PC-3 (cell line): Measurements from ENCODE around the gene KRT33B. TPM values are rescaled to one million over a fixed set of nuclear protein-coding genes. Genes with fewer than 3 reads are reported as not detected.

Experiments
- ATAC-seq: fragments of 200-7000 bp; cut with Tn5 transposase; 2 replicates; pipeline ENCODE4 v1.9.1; 2020; ENCODE audit warnings: mild to moderate bottlenecking, moderate library complexity
- BruUV-seq: library from RNA; stranded (reverse); fragments of 400-500 nt; replicated peaks from 2 replicates; lab custom pipeline; 2021; lab: Mats Ljungman, UMichigan
- CTCF ChIA-PET: fragments of 300-600 bp; sonication (Branson Sonifier 250); formaldehyde crosslinking; loops from one replicate; lab custom pipeline; 2022; ENCODE audit warnings: antibody characterized with exemption; lab: Charles Lee
- POLR2A ChIA-PET: fragments of 300-600 bp; sonication (Branson Sonifier 250); formaldehyde crosslinking; loops from one replicate; lab custom pipeline; 2022; ENCODE audit warnings: antibody characterized with exemption; ENCODE audit not compliant: unreplicated experiment; lab: Charles Lee
- DNase-seq: peaks from one replicate; pipeline ENCODE4 v3.0.0-alpha.2; 2015
- H2AFZ ChIP-seq: fragments of 300-600 bp; sonication (generic); 2 replicates; pipeline ENCODE4 v1.6.0; 2016; ENCODE audit warnings: antibody characterized with exemption, low read length
- H3F3A ChIP-seq: fragments of 300-600 bp; sonication (generic); one replicate; pipeline ENCODE4 v1.6.0; 2017; ENCODE audit warnings: antibody characterized with exemption, low read length, control low read depth, mild to moderate bottlenecking; ENCODE audit not compliant: unreplicated experiment
- H3K27ac ChIP-seq: fragments of 300-600 bp; sonication (generic); 2 replicates; pipeline ENCODE4 v1.5.1; 2016; ENCODE audit warnings: mild to moderate bottlenecking, low read length
- H3K27me3 ChIP-seq: fragments of 300-600 bp; sonication (generic); 2 replicates; pipeline ENCODE4 v1.6.1; 2016; ENCODE audit warnings: low read length, mixed read lengths
- H3K36me3 ChIP-seq: fragments of 300-600 bp; sonication (generic); 2 replicates; pipeline ENCODE4 v1.6.1; 2016; ENCODE audit warnings: low read depth, mixed run types, low read length, mixed read lengths
- H3K4me1 ChIP-seq: fragments of 300-600 bp; sonication (generic); 2 replicates; pipeline ENCODE4 v1.5.1; 2016; ENCODE audit warnings: low read length; ENCODE audit not compliant: insufficient read depth
- H3K4me2 ChIP-seq: fragments of 300-600 bp; sonication (generic); 2 replicates; pipeline ENCODE4 v1.6.0; 2016; ENCODE audit warnings: low read length
- H3K4me3 ChIP-seq: fragments of 300-600 bp; sonication (generic); 2 replicates; pipeline ENCODE4 v1.5.1; 2016; ENCODE audit warnings: mild to moderate bottlenecking, low read length, mixed read lengths
- H3K79me2 ChIP-seq: fragments of 300-600 bp; sonication (generic); 2 replicates; pipeline ENCODE4 v1.6.1; 2017; ENCODE audit warnings: low read length, mixed read lengths
- H3K9ac ChIP-seq: fragments of 300-600 bp; sonication (generic); 2 replicates; pipeline ENCODE4 v1.6.0; 2016; ENCODE audit warnings: mild to moderate bottlenecking, low read length
- H3K9me2 ChIP-seq: fragments of 300-600 bp; sonication (generic); replicated peaks from 2 replicates; pipeline ENCODE4 v1.6.1; 2016; ENCODE audit warnings: mixed run types, low read length, mixed read lengths
- H3K9me3 ChIP-seq: fragments of 300-600 bp; sonication (generic); 2 replicates; pipeline ENCODE4 v1.6.1; 2016; ENCODE audit warnings: low read length, mixed read lengths
- H4K20me1 ChIP-seq: fragments of 300-600 bp; sonication (generic); 2 replicates; pipeline ENCODE4 v1.6.1; 2016; ENCODE audit warnings: low read length, mixed read lengths
- CTCF ChIP-seq: fragments of 300-600 bp; sonication (generic); conservative IDR thresholded peaks from 2 replicates; pipeline ENCODE4 v1.5.1; 2017; ENCODE audit warnings: antibody characterized with exemption, low read depth, mild to moderate bottlenecking, low read length
- EZH2 ChIP-seq: fragments of 300-600 bp; sonication (generic); IDR thresholded peaks from one replicate; pipeline ENCODE4 v1.6.1; 2017; ENCODE audit warnings: antibody characterized with exemption, mild to moderate bottlenecking, low read length; ENCODE audit not compliant: unreplicated experiment
- EZH2phosphoT487 ChIP-seq: fragments of 300-600 bp; sonication (generic); IDR thresholded peaks from 2 replicates; pipeline ENCODE4 v1.6.1; 2018; ENCODE audit warnings: mild to moderate bottlenecking, antibody characterized with exemption, low read length, borderline replicate concordance
- intact Hi-C: fragments of 100-400 bp; cut with micrococcal nuclease; formaldehyde crosslinking; loops from 2 replicates; pipeline ENCODE4 v1.9.0; 2023
- total RNA-seq: library from RNA; depleted of rRNA; stranded (reverse); fragments of >200 nt; gene quantifications from 2 replicates; pipeline ENCODE4 v1.2.3, GENCODE V29; 2014

KRT33B gene
- total RNA-seq, 1 experiment from 2014 or later, result not detected

GRCh38 chr17:41407226-41407625 is 37.6 kb upstream of the KRT33B start:
- H3K27me3 ChIP-seq, result no peaks in the 10 kb centered on the region
- H3K27ac ChIP-seq, result no peak overlapping the region
- no peaks in the 10 kb centered on the region for H3K9me2 ChIP-seq
- no peak overlapping the region for H3K4me3 ChIP-seq
- H3K36me3 ChIP-seq, result no peaks in the 10 kb centered on the region
- no peak for DNase-seq
- H2AFZ ChIP-seq, result no peak overlapping the region
- ChIA-PET POLR2A (interaction anchor here (0.6 kb wide), 1 partner anchor 115 kb away, joined by 3 read pairs; no protein-coding TSS in a partner anchor), CTCF (no interaction called here)
- ATAC-seq, result no peak
- H3K9ac ChIP-seq, result no peak overlapping the region
- H3F3A ChIP-seq, result peaks cover 3% of the 10 kb centered on the region
- no peaks in the 10 kb centered on the region for H3K79me2 ChIP-seq
- H3K4me2 ChIP-seq, result no peak overlapping the region
- TF ChIP-seq CTCF (no peak), EZH2 (no peak)
- intact Hi-C loops, result loop anchor here (10.0 kb wide), 2 partner anchors 118 to 238 kb away; partner anchors contain the start of gene KRT19
- no peaks in the 10 kb centered on the region for H4K20me1 ChIP-seq
- peaks cover 38% of the 10 kb centered on the region for H3K4me1 ChIP-seq
- no peaks in the 10 kb centered on the region for H3K9me3 ChIP-seq
- BruUV-seq, result no TSS peak

GRCh38 chr17:41406205-41406604 is 36.6 kb upstream of the KRT33B start:
- Histone ChIP-seq H3K27ac (no peak overlapping the region), H3K4me1 (peaks cover 42% of the 10 kb centered on the region), H3K79me2 (no peaks in the 10 kb centered on the region), H3K9me3 (no peaks in the 10 kb centered on the region), H3K4me3 (no peak overlapping the region), H4K20me1 (no peaks in the 10 kb centered on the region), H2AFZ (no peak overlapping the region), H3K36me3 (no peaks in the 10 kb centered on the region), H3K9ac (no peak overlapping the region), H3K27me3 (no peaks in the 10 kb centered on the region), H3F3A (peaks cover 3% of the 10 kb centered on the region), H3K4me2 (no peak overlapping the region), H3K9me2 (no peaks in the 10 kb centered on the region)
- ChIA-PET POLR2A (no interaction called here), CTCF (interaction anchor here (1.0 kb wide), 2 partner anchors 242 to 257 kb away, joined by 3 read pairs; no protein-coding TSS in a partner anchor)
- BruUV-seq, result no TSS peak
- ATAC-seq (peak; percentile 34; the same call in 1 of the 2 replicates), DNase-seq (peak; percentile 52)
- intact Hi-C loops, result loop anchor here (10.0 kb wide), 2 partner anchors 119 to 239 kb away; partner anchors contain the start of gene KRT19
- TF ChIP-seq CTCF, result no peak; the same call in 1 of the 2 replicates
- no peak for TF ChIP-seq EZH2phosphoT487
- no peak for TF ChIP-seq EZH2

GRCh38 chr17:41404024-41404671 is 34.5 kb upstream of the KRT33B start:
- Histone ChIP-seq H3F3A (peaks cover 3% of the 10 kb centered on the region), H3K4me3 (no peak overlapping the region), H3K9ac (peak overlapping the region; percentile 78), H3K27me3 (no peaks in the 10 kb centered on the region), H3K4me1 (peaks cover 42% of the 10 kb centered on the region), H3K79me2 (no peaks in the 10 kb centered on the region), H3K9me3 (no peaks in the 10 kb centered on the region), H2AFZ (no peak overlapping the region), H3K4me2 (peak overlapping the region; percentile 68), H3K36me3 (no peaks in the 10 kb centered on the region), H3K9me2 (no peaks in the 10 kb centered on the region), H3K27ac (peak overlapping the region; percentile 97), H4K20me1 (no peaks in the 10 kb centered on the region)
- POLR2A ChIA-PET, result interaction anchor here (0.6 to 0.7 kb wide), 2 partner anchors 117 to 257 kb away, joined by 4 to 8 read pairs; no protein-coding TSS in a partner anchor
- no peak for TF ChIP-seq EZH2
- TF ChIP-seq EZH2phosphoT487, result no peak
- no peak for TF ChIP-seq CTCF
- CTCF ChIA-PET, result interaction anchor here (1.6 kb wide), 1 partner anchor 13 kb away, joined by 6 read pairs; no protein-coding TSS in a partner anchor
- DNase-seq, result peak; percentile 92
- BruUV-seq, result TSS peak; percentile 94
- ATAC-seq, result peak; percentile 84
- intact Hi-C loops, result loop anchor here (5.0 to 10.0 kb wide), 3 partner anchors 121 to 497 kb away; partner anchors contain the start of gene KRT19
